HG02840 (cell line): ENCODE results near the gene PLCH1.

Source experiments
- ATAC-seq: cut with Tn5 transposase; IDR thresholded peaks from one replicate; pipeline ENCODE4 v1.9.1; 2021; ENCODE audit warnings: mild to moderate bottlenecking, moderate library complexity, moderate number of reproducible peaks; ENCODE audit not compliant: unreplicated experiment, low FRiP score

Gene PLCH1

GRCh38 chr3:155365178-155365783 lies 379.6 kb downstream of the PLCH1 start:
- no peak for ATAC-seq

GRCh38 chr3:155364492-155364891 lies 380.4 kb downstream of the PLCH1 start:
- no peak for ATAC-seq

DNA sequence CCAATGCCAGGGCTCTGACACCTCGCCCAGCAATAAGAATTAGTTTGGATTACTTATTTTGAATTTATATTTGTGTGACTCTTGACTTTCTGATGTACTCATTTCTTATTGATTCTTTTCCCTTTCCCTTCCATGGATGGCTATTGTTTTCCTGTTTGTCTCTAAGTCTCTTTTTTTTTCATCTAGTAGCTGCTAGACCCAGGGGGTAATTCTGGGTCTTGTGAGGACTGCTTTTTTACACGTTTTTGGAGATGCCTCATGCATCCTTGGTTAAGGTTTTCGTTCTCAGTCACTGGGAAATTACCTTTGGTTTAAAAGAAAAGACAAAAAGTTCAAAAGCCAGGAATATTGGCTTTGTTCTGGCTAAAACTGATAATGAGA lies 381.2 kb downstream of the PLCH1 start:
- no peak for ATAC-seq

- no peak for ATAC-seq
These were observed 381.8 kb downstream of the PLCH1 start for GRCh38 chr3:155362808-155363689.

DNA sequence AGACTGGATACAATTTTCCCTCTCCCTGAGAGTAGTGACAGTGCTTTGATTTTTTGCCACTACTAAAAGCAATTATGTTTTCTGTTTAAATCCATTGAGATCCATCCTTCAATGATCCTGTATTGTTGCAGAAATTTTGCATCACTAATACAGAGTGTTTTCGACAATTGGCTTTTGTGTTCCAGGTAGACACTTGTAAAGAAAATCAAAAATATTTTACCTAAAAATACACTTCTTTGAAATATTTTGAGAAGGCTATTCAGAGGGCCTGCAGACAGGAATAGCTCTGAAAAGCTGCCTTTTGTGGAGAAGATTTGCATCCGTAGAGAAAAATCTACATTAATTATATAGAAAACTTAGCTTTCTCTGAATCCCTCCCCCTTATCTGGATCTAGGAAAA lies 384.6 kb downstream of the PLCH1 start:
- ATAC-seq, result no peak

GRCh38 chr3:155356594-155357370 lies 388.1 kb downstream of the PLCH1 start:
- no peak for ATAC-seq

GRCh38 chr3:155354658-155355057 lies 390.2 kb downstream of the PLCH1 start:
- no peak for ATAC-seq

GRCh38 chr3:155352900-155353490 lies 391.9 kb downstream of the PLCH1 start:
- no peak for ATAC-seq

GRCh38 chr3:155350571-155350970 lies 394.3 kb downstream of the PLCH1 start:
- no peak for ATAC-seq

DNA sequence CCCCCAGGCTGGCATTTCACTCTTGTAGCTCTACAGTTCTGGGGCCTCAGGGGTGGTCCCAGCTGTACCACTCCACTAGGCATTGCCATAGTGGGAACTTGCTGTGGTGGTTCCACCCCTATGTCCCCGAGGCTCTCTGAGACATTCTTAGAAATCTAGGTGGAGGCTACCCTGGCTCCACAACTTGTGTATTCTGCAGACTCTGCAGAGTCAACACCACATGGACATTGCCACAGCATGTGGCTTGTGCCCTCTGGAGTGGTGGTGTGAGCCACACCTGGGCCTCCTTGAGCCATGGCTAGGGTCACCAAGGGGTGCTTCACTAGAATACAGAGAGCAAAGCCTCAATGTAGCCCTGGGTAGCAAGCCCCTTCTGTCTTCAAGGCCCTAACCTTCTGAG lies 397.0 kb downstream of the PLCH1 start:
- no peak for ATAC-seq

DNA sequence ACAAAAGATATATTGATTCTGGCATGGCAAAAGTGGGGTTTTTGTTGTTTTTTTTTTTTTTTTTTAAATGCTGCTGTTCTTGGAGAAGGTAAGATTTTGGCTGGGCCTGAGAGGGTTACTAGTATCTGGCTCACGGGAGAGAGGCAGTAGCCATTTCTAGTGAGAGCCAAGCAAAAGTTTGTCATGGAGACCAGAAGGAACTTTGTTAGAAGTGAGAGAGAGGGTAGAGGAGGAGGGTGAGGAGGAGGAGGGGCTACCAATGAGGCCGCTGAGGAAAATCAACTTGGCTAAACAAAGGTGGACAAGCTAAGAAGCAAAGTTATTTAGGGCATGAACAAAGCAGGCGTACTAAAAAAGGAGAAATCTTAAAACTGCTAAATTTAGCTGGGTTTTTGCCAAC lies 402.5 kb downstream of the PLCH1 start:
- ATAC-seq, result no peak

DNA sequence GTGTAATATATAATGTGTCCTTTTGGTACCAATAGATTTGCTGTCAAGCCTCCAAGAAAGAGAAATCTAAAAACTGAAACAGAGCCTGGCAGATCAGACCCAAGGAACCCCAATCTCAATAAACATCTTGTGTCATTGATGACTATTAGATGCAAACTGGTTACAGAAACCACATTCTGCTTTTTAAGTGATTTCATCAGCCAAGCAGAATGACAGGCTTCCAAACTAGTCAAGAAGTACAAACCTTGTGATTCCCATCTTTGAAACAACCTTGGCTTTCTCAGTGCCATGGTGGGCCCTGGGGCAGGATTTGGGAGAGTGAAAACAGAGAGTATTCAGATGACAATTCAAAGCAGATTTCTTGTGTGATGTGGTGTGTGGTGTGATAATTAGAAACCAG lies 405.8 kb downstream of the PLCH1 start:
- no peak for ATAC-seq

- ATAC-seq, result no peak
These were observed 409.0 kb downstream of the PLCH1 start for GRCh38 chr3:155335724-155336354.

GRCh38 chr3:155334914-155335723 lies 409.8 kb downstream of the PLCH1 start:
- ATAC-seq, result no peak

GRCh38 chr3:155334215-155334913 lies 410.5 kb downstream of the PLCH1 start:
- ATAC-seq, result no peak

GRCh38 chr3:155332716-155333115 lies 412.2 kb downstream of the PLCH1 start:
- ATAC-seq, result no peak

GRCh38 chr3:155331078-155331477 lies 413.8 kb downstream of the PLCH1 start:
- no peak for ATAC-seq

- no peak for ATAC-seq
These were observed 414.5 kb downstream of the PLCH1 start for GRCh38 chr3:155330370-155330769.

DNA sequence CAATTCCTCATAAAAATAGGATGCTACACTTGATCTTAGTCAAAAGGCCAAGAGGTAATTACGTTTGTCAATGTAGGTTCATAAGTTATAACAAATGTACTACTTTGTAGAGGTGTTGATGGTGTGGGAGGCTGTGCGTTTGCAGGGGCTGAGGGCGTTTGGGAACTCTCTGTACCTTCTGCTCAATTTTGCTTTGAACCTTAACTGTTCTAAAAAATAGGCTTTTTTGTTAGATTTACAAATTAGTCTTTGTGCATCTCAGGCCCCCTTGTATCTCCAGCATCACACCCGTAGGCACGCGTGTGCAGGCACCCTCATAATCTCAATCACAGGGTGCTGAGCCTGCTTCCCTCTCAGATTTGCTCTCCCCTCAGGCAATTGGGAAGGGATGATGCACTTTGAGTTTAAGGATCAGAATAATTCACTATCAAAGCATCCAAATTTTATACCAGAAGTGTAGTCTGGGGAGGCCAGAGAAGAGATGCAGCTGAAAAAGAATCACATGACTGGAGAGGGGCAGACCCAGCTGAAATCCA lies 415.3 kb downstream of the PLCH1 start:
- ATAC-seq, result no peak
